Medulla oblongata (tissue), 1 donor: ENCODE measurements around the gene PTPN22.

Experiments used
- DNase-seq: peaks from one replicate; pipeline ENCODE4 v3.0.0-alpha.2; 2015; ENCODE audit errors: extremely low spot score

The PTPN22 gene

GRCh38 chr1:113871597-113872113 is at the start of gene PTPN22:
PTPN22 (minus strand) TSS chr1:113871712.
- DNase-seq, result peak; percentile 74

DNA sequence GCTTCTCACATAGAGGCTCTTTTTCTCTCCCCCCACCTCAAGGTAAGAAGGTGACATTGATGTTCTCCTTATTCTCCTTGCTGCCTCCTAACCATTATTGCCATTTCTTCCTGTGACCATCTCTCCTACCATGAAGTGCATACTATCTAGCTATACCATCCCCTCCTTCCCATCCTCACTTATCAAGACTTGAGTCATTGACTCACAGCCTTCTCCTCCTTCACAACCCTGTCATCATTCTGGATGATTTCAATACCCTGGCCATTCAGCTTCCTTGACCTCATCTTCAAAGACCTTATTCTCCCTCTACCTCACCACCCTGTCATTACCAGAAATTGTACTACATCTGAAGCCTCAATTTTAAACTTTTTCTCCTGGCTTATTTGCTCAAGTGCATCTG is 46.7 kb upstream of the PTPN22 start:
- DNase-seq, result no peak

- DNase-seq, result no peak
These were observed 46.0 kb upstream of the PTPN22 start for GRCh38 chr1:113917400-113918082.

DNA sequence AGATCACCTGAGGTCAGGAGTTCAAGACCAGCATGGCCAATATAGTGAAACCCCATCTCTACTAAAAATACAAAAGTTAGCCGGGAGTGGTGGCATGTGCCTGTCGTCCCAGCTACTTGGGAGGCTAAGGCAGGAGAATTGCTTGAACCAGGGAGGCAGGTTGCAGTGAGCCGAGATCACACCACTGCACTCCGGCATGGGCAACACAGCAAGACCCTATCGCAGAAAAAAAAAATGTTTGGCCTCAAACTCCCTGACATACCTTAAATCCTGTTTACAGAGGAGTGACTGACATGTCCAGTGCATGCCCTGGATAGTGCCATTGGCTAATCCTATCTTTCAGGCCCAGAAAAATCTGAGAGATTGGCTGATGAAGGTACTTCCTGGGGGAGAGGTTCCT is 45.5 kb upstream of the PTPN22 start:
- no peak for DNase-seq

DNA sequence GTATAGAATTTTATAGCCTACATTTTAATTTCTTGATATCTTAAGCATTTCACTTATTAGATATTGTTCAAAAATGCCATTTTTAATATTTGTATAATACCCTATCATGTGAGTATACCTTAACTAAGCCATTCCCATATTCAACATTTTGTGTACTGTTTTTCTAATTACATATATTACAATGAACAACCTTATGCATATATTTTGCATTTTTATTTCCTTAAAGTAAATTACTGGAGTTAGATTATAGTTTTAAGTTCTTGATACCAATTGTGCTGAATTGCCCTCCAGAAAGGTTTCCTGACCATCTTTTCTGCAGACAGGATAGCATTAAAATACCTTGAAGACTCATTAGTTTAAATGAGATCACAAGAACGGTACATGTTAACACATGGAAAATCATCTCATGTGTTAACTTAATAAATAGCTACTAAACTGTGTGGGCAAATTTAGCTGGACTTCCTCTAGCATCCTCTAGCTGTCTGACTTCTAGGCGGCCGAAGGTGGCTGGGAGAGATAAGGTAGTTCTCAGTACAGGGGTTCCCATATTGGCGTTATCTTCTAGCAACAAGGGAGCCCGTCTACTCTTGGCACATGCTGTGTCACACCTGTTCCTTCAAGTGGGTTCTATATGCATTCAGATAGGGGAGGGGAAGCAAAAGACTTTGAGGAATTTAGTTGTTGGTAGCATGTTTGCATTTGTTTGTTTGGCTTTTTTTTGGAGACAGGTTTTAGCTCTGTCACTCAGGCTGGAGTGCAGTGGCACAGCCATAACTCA is 42.6 kb upstream of the PTPN22 start:
- no peak for DNase-seq

- DNase-seq, result no peak
These were observed 41.8 kb upstream of the PTPN22 start for GRCh38 chr1:113913312-113913668.

GRCh38 chr1:113912594-113913311 is 41.2 kb upstream of the PTPN22 start:
- no peak for DNase-seq

DNA sequence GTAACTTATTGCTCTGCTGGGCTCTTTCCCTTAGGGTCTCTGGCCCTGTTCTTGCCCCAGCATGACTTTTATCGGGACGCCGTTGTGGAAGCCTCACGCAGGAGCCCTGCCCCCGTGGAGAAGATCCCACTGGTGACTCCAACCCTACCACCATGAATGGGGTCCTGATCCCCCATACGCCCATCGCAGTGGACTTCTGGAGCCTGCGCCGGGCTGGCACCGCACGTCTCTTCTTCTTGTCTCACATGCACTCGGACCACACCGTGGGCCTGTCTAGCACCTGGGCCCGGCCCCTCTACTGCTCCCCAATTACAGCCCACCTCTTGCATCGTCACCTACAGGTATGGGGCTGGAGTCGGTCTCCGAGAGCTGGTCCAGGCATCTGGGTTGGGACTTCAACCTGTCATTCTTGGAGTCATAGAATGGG is 33.9 kb upstream of the PTPN22 start:
- DNase-seq, result no peak

GRCh38 chr1:113904674-113905434 is 33.3 kb upstream of the PTPN22 start, which contains the start of the genes AP4B1 and DCLRE1B:
AP4B1 (minus strand) TSS chr1:113904799; CDS start chr1:113904717, 82 bp downstream.
DCLRE1B (plus strand) TSS chr1:113905326; CDS start chr1:113905587, 261 bp downstream.
- DNase-seq, result peak; percentile 99

GRCh38 chr1:113904293-113904673 is 32.8 kb upstream of the PTPN22 start:
- no peak for DNase-seq

DNA sequence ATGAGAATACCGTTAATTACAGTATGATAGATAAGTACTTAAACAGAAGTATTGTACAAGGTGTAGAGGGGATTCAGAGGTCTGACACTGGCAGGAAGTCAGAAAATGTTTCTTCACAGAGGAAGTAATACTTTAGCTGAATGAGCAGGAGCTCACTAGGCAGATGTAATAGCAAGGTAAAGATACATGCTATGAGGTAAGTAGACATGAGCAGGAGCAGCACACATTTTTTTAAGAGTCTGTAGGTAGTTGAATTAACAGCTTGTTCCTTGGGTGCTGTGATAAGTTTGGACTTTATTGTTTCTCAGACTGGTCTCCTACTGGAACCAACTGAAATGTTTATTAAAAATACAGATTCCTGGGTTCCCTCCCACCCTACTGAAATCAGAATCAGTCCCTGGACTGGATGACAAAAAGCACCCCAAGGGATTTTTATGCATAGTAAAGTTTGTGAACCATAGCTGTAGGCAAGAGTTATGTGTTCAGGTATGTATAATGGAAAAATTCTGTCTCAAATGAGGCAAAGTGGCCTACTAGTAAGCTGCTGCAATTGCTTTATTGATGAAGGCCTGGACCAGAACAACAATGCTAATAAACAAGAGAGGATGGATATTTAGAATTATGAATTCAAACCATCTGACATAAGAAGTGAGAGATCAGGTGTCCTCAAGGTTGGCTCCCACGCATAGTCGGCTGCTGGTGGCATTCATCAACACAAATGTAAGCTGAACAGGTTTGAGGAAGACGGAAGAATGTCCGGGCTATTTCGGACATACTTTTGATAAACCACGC is 32.2 kb upstream of the PTPN22 start:
- DNase-seq, result no peak

DNA sequence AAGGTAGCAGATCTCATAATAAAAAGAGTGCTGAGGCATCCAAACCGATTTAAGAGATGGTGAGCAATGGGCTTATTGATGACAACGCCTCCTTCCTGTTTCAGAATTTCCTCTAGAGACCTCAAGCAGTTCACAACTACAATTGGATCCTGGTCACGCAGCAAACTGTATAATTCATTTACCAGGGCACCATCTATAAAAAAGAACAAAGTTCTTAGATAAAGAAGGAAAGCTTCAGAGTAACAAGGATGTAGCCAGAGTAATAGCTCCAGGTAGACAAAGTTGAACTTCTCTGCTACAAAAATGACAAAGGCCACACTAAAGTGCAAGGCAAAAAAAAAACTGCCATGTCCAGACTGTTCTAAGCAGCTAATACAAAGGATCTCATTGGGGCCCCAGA is 29.7 kb upstream of the PTPN22 start:
- DNase-seq, result no peak

GRCh38 chr1:113899111-113899510 is 27.6 kb upstream of the PTPN22 start:
- DNase-seq, result no peak

- DNase-seq, result no peak
These were observed 26.8 kb upstream of the PTPN22 start for GRCh38 chr1:113898241-113898814.

DNA sequence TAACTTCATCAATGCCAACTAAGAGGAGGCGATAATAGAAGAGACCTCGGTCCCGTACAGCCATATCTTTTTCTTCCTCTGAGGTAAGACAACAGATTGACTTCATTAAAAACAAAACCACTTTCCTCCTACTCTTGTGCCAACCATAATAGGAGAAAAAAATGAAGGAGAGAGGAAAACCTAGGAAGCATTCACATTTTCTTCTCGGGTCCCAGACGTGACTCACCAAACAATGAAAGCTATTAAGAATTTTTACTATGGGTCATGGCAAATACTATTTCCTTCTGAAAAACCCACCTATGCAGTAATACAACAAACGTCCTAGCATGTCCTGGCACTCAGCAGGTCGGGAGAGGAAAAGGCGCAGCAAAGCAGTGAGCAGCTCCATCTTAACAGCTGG is 24.4 kb upstream of the PTPN22 start:
- no peak for DNase-seq

- no peak for DNase-seq
These were observed 23.6 kb upstream of the PTPN22 start for GRCh38 chr1:113895098-113895497.

DNA sequence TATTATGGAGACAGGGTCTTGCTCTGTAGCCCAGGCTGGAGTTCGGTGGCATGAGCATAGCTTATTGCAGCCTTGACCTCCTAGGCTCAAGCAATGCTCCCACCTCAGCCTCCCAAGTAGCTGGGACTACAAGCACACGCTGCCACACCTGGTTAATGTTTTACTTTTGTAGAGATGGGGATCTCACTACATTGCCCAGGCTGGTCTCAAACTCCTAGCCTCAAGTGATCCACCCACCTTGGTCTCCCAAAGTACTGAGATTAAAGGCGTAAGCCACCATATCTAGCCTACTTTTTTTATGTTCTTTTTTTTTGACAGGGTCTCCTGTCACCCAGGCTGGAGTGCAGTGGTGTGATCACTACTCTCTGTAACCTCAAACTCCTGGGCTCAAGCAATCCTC is 21.8 kb upstream of the PTPN22 start:
- DNase-seq, result no peak

- no peak for DNase-seq
These were observed 20.2 kb upstream of the PTPN22 start for GRCh38 chr1:113891631-113892220.

DNA sequence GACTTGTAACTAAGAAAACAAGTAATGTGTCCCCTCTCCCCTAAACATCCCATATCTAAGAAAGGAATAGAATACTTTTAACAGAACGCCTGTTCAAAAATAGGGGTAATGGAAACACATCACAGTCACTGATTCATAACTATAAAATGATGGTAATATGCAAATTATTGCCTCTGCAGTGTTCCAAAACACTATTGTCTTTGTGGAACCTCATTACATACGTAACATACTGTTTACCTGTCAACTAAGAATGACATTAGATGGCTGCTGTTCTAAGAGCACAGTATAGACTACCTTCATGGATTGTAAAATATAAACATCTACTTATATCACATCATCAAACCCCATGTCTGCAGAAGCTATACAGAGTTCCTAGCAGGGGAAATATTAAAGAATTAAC is 19.3 kb upstream of the PTPN22 start:
- DNase-seq, result no peak
